SK-N-SH treated with all-trans-retinoic acid at 6 μM for 48 hours (cell line): ENCODE results near the gene ANKRD17.

Source experiments
- ATAC-seq: fragments of 200-7000 bp; cut with Tn5 transposase; 3 replicates; pipeline ENCODE4 v1.9.1; 2020; ENCODE audit warnings: mild to moderate bottlenecking, moderate library complexity
- ARNTL ChIP-seq: fragments of 450-650 bp; formaldehyde crosslinking; IDR thresholded peaks from 2 replicates; pipeline ENCODE4 v1.5.0; 2020; ENCODE audit warnings: low read depth, mild to moderate bottlenecking, moderate library complexity, borderline replicate concordance
- BACH2 ChIP-seq: fragments of 250-450 bp; sonication (Bioruptor Pico); IDR thresholded peaks from 2 replicates; pipeline ENCODE4 v1.9.0; 2021; ENCODE audit warnings: mild to moderate bottlenecking, borderline replicate concordance
- CREB5 ChIP-seq: fragments of 250-450 bp; sonication (Bioruptor Pico); IDR thresholded peaks from 2 replicates; pipeline ENCODE4 v1.5.1; 2020; ENCODE audit warnings: low read depth, mild to moderate bottlenecking, moderate library complexity
- CSDC2 ChIP-seq: fragments of 250-450 bp; sonication (Bioruptor Pico); IDR thresholded peaks from 2 replicates; pipeline ENCODE4 v1.5.0; 2020; ENCODE audit warnings: mild to moderate bottlenecking, moderate library complexity
- CSRNP3 ChIP-seq: fragments of 250-450 bp; sonication (Bioruptor Pico); IDR thresholded peaks from 2 replicates; pipeline ENCODE4 v1.5.1; 2021; ENCODE audit warnings: mild to moderate bottlenecking, moderate library complexity
- ESRRG ChIP-seq: fragments of 250-450 bp; sonication (Bioruptor Pico); IDR thresholded peaks from 2 replicates; pipeline ENCODE4 v1.6.1; 2021; ENCODE audit warnings: mild to moderate bottlenecking
- ISL1 ChIP-seq: fragments of 250-450 bp; sonication (Bioruptor Pico); IDR thresholded peaks from 2 replicates; pipeline ENCODE4 v2.1.2; 2022; ENCODE audit warnings: mild to moderate bottlenecking, moderate library complexity
- OSR1 ChIP-seq: fragments of 250-450 bp; sonication (Bioruptor Pico); IDR thresholded peaks from 2 replicates; pipeline ENCODE4 v1.8.0; 2022; ENCODE audit warnings: moderate library complexity, mild to moderate bottlenecking, inconsistent platforms
- PATZ1 ChIP-seq: fragments of 250-450 bp; sonication (Bioruptor Pico); IDR thresholded peaks from 2 replicates; pipeline ENCODE4 v1.8.0; 2020; ENCODE audit warnings: mild to moderate bottlenecking, moderate library complexity, borderline replicate concordance
- POU6F1 ChIP-seq: fragments of 250-450 bp; sonication (Bioruptor Pico); IDR thresholded peaks from 2 replicates; pipeline ENCODE4 v1.8.0; 2021; ENCODE audit warnings: low read depth, mild to moderate bottlenecking, moderate library complexity, borderline replicate concordance
- RARB ChIP-seq: fragments of 250-450 bp; sonication (Bioruptor Pico); IDR thresholded peaks from 2 replicates; pipeline ENCODE4 v1.8.0; 2021; ENCODE audit warnings: mild to moderate bottlenecking, moderate library complexity
- SNAI2 ChIP-seq: fragments of 250-450 bp; sonication (Bioruptor Pico); IDR thresholded peaks from 2 replicates; pipeline ENCODE4 v1.5.0; 2020; ENCODE audit warnings: mild to moderate bottlenecking, moderate library complexity
- TCF4 ChIP-seq: fragments of 250-450 bp; sonication (Bioruptor Pico); IDR thresholded peaks from 2 replicates; pipeline ENCODE4 v1.8.0; 2021; ENCODE audit warnings: mild to moderate bottlenecking, moderate library complexity, borderline replicate concordance
- TOX ChIP-seq: fragments of 250-450 bp; sonication (Bioruptor Pico); IDR thresholded peaks from 2 replicates; pipeline ENCODE4 v1.8.0; 2021; ENCODE audit warnings: mild to moderate bottlenecking, moderate library complexity, borderline replicate concordance
- TSHZ2 ChIP-seq: fragments of 250-450 bp; sonication (Bioruptor Pico); IDR thresholded peaks from 2 replicates; pipeline ENCODE4 v1.5.0; 2020; ENCODE audit warnings: mild to moderate bottlenecking, moderate library complexity
- ZC3H10 ChIP-seq: fragments of 250-450 bp; sonication (Bioruptor Pico); IDR thresholded peaks from 2 replicates; pipeline ENCODE4 v1.5.1; 2021; ENCODE audit warnings: mild to moderate bottlenecking, moderate library complexity
- ZFP3 ChIP-seq: fragments of 250-450 bp; sonication (Bioruptor Pico); IDR thresholded peaks from 2 replicates; pipeline ENCODE4 v1.5.0; 2020; ENCODE audit warnings: mild to moderate bottlenecking, moderate library complexity
- ZFP30 ChIP-seq: fragments of 450-650 bp; formaldehyde crosslinking; IDR thresholded peaks from 2 replicates; pipeline ENCODE4 v1.5.0; 2022; ENCODE audit warnings: mild to moderate bottlenecking, moderate library complexity
- ZNF70 ChIP-seq: fragments of 450-650 bp; formaldehyde crosslinking; IDR thresholded peaks from 2 replicates; pipeline ENCODE4 v1.5.0; 2020; ENCODE audit warnings: mild to moderate bottlenecking, moderate library complexity
- ZNF8 ChIP-seq: fragments of 450-650 bp; formaldehyde crosslinking; IDR thresholded peaks from 2 replicates; pipeline ENCODE4 v1.5.0; 2020; ENCODE audit warnings: mild to moderate bottlenecking, moderate library complexity

Gene ANKRD17

GRCh38 chr4:73250642-73251041 lies 8.0 kb downstream of the ANKRD17 start:
- ATAC-seq, result no peak
- no peak for TF ChIP-seq ZFP3 (CRISPR knock-in tag)
- TF ChIP-seq CSDC2 (CRISPR knock-in tag), result no peak
- no peak for TF ChIP-seq ZFP30

- no peak for ATAC-seq
- TF ChIP-seq ESRRG (CRISPR knock-in tag) (no peak), CSRNP3 (CRISPR knock-in tag) (no peak), POU6F1 (no peak), BACH2 (CRISPR knock-in tag) (no peak), CREB5 (CRISPR knock-in tag) (no peak), ISL1 (CRISPR knock-in tag) (no peak), ZNF8 (no peak), ZFP30 (no peak), ZC3H10 (CRISPR knock-in tag) (no peak), RARB (CRISPR knock-in tag) (no peak), ARNTL (no peak), TOX (no peak), ZFP3 (CRISPR knock-in tag) (no peak)
Observed at GRCh38 chr4:73248821-73249220, 9.8 kb downstream of the ANKRD17 start.

GRCh38 chr4:73248416-73248815 lies 10.2 kb downstream of the ANKRD17 start:
- TF ChIP-seq ESRRG (CRISPR knock-in tag) (no peak), CSDC2 (CRISPR knock-in tag) (no peak), POU6F1 (no peak), RARB (CRISPR knock-in tag) (no peak)

GRCh38 chr4:73247100-73247499 lies 11.5 kb downstream of the ANKRD17 start:
- TF ChIP-seq CREB5 (CRISPR knock-in tag), result no peak
- TF ChIP-seq PATZ1 (CRISPR knock-in tag), result no peak
- no peak for TF ChIP-seq ZC3H10 (CRISPR knock-in tag)
- no peak for TF ChIP-seq ARNTL
- no peak for TF ChIP-seq TSHZ2 (CRISPR knock-in tag)
- TF ChIP-seq CSDC2 (CRISPR knock-in tag), result no peak
- TF ChIP-seq ESRRG (CRISPR knock-in tag), result no peak
- no peak for TF ChIP-seq ZFP3 (CRISPR knock-in tag)
- no peak for TF ChIP-seq POU6F1
- TF ChIP-seq OSR1 (CRISPR knock-in tag), result no peak
- no peak for TF ChIP-seq ZNF70
- TF ChIP-seq ZFP30, result no peak
- no peak for TF ChIP-seq TCF4 (CRISPR knock-in tag)
- no peak for TF ChIP-seq TOX
- no peak for TF ChIP-seq SNAI2 (CRISPR knock-in tag)
- TF ChIP-seq, all 23 proteins: peak for 0
- ATAC-seq, result no peak

More at GRCh38 chr4:73248416-73248815, 10.2 kb downstream of the ANKRD17 start:
- no peak for ATAC-seq
